ENCODE measurements around the gene GRM7. TPM values are rescaled to one million over a fixed set of nuclear protein-coding genes. Genes with fewer than 3 reads are reported as not detected.

Gene GRM7
- total RNA-seq, 2 experiments from 2014 or later = not detected

- no peak for TF ChIP-seq CTCF (IDR thresholded peaks at IDR 0.05)
- no peak overlapping the region for H3K4me3 Mint-ChIP-seq
- Histone ChIP-seq H3K36me3 (ENCODE audit: insufficient read depth, low read length) (no peaks in the 10 kb centered on the region), H3K9me3 (ENCODE audit: control insufficient read depth in 1 of 2, insufficient read depth in 1 of 2, low read length in 2 of 2) (no peaks in the 10 kb centered on the region), H3K27ac (ENCODE audit: low read depth in 1 of 2, low read length in 2 of 2) (no peak overlapping the region), H3K27me3 (ENCODE audit: control insufficient read depth in 1 of 2, insufficient read depth in 2 of 2, low read length in 2 of 2) (no peaks in the 10 kb centered on the region), H3K4me1 (ENCODE audit: insufficient read depth, low read length) (no peaks in the 10 kb centered on the region), H3K4me3 (ENCODE audit: low read length) (no peak overlapping the region)
- no peak overlapping the region for H3K27ac Mint-ChIP-seq
- intact Hi-C loops (cut with DNase I, micrococcal nuclease) = no loop called here
- ATAC-seq (ENCODE audit: poor library complexity) = no peak
- H3K27me3 Mint-ChIP-seq = no peaks in the 10 kb centered on the region
- no peak for DNase-seq
- POLR2A ChIA-PET = no interaction called here
- H3K36me3 Mint-ChIP-seq (ENCODE audit: low read depth) = no peaks in the 10 kb centered on the region
- H3K9me3 Mint-ChIP-seq = no peaks in the 10 kb centered on the region
- CTCF ChIA-PET = no interaction called here
- H3K4me1 Mint-ChIP-seq (ENCODE audit: low read depth) = no peaks in the 10 kb centered on the region
These were observed 329.2 kb downstream of the GRM7 start for GRCh38 chr3:7190095-7190494.

GRCh38 chr3:7193269-7193668, 332.4 kb downstream of the GRM7 start:
- Histone ChIP-seq H3K27ac (ENCODE audit: low read depth in 1 of 2, low read length in 2 of 2) (no peak overlapping the region), H3K4me1 (ENCODE audit: insufficient read depth, low read length) (no peaks in the 10 kb centered on the region), H3K4me3 (ENCODE audit: low read length) (no peak overlapping the region), H3K27me3 (ENCODE audit: control insufficient read depth in 1 of 2, insufficient read depth in 2 of 2, low read length in 2 of 2) (no peaks in the 10 kb centered on the region), H3K9me3 (ENCODE audit: control insufficient read depth in 1 of 2, insufficient read depth in 1 of 2, low read length in 2 of 2) (no peaks in the 10 kb centered on the region), H3K36me3 (ENCODE audit: insufficient read depth, low read length) (no peaks in the 10 kb centered on the region)
- ATAC-seq (ENCODE audit: poor library complexity) (no peak), DNase-seq (no peak)
- POLR2A ChIA-PET = no interaction called here
- H3K36me3 Mint-ChIP-seq (ENCODE audit: low read depth) = no peaks in the 10 kb centered on the region
- TF ChIP-seq CTCF (IDR thresholded peaks at IDR 0.05) = no peak
- H3K27me3 Mint-ChIP-seq = no peaks in the 10 kb centered on the region
- no peaks in the 10 kb centered on the region for H3K9me3 Mint-ChIP-seq
- intact Hi-C loops (cut with DNase I, micrococcal nuclease) = no loop called here
- CTCF ChIA-PET = no interaction called here
- H3K27ac Mint-ChIP-seq = no peak overlapping the region
- no peak overlapping the region for H3K4me3 Mint-ChIP-seq
- H3K4me1 Mint-ChIP-seq (ENCODE audit: low read depth) = no peaks in the 10 kb centered on the region

- DNase-seq (no peak), ATAC-seq (ENCODE audit: poor library complexity) (no peak)
- no peaks in the 10 kb centered on the region for H3K27me3 Mint-ChIP-seq
- no peak for TF ChIP-seq CTCF (IDR thresholded peaks at IDR 0.05)
- no peaks in the 10 kb centered on the region for H3K36me3 Mint-ChIP-seq (ENCODE audit: low read depth)
- Histone ChIP-seq H3K36me3 (ENCODE audit: insufficient read depth, low read length) (no peaks in the 10 kb centered on the region), H3K9me3 (ENCODE audit: control insufficient read depth in 1 of 2, insufficient read depth in 1 of 2, low read length in 2 of 2) (no peaks in the 10 kb centered on the region), H3K4me1 (ENCODE audit: insufficient read depth, low read length) (no peaks in the 10 kb centered on the region), H3K27me3 (ENCODE audit: control insufficient read depth in 1 of 2, insufficient read depth in 2 of 2, low read length in 2 of 2) (no peaks in the 10 kb centered on the region), H3K27ac (ENCODE audit: low read depth in 1 of 2, low read length in 2 of 2) (no peak overlapping the region), H3K4me3 (ENCODE audit: low read length) (no peak overlapping the region)
- no peaks in the 10 kb centered on the region for H3K4me1 Mint-ChIP-seq (ENCODE audit: low read depth)
- ChIA-PET CTCF (no interaction called here), POLR2A (no interaction called here)
- no peaks in the 10 kb centered on the region for H3K9me3 Mint-ChIP-seq
- H3K4me3 Mint-ChIP-seq = no peak overlapping the region
- H3K27ac Mint-ChIP-seq = no peak overlapping the region
- intact Hi-C loops (cut with DNase I, micrococcal nuclease) = no loop called here
These were observed 333.3 kb downstream of the GRM7 start for GRCh38 chr3:7194071-7194835.
